Neutrophil (primary cell): ENCODE data around the gene SLC24A2.

Experiments used
- H3K27ac ChIP-seq: fragments of 200-600 bp; sonication (generic); 2 replicates; pipeline ENCODE4 v1.5.1; 2016; ENCODE audit warnings: mild to moderate bottlenecking, moderate library complexity
- H3K27me3 ChIP-seq: fragments of 200-600 bp; sonication (generic); 2 replicates; pipeline ENCODE4 v1.6.0; 2016; ENCODE audit warnings: mild to moderate bottlenecking
- H3K36me3 ChIP-seq: fragments of 200-600 bp; sonication (generic); 2 replicates; pipeline ENCODE4 v1.5.1; 2017
- H3K4me1 ChIP-seq, 2 experiments: fragments of 200-600 bp in 1 of 2; sonication (generic) in 1 of 2; 1 replicate in 1 of 2; 2 replicates in 1 of 2; pipeline versions ENCODE4 v1.5.1 to v1.6.1; 2013 to 2016; ENCODE audit warnings: low read depth in 1 of 2, low read length in 1 of 2, mild to moderate bottlenecking in 1 of 2, moderate library complexity in 1 of 2; ENCODE audit not compliant: control insufficient read depth in 1 of 2, insufficient read depth in 1 of 2
- H3K4me3 ChIP-seq, 2 experiments: fragments of 200-600 bp in 1 of 2; sonication (generic) in 1 of 2; 1 replicate in 1 of 2; 2 replicates in 1 of 2; pipeline ENCODE4 v1.5.1; 2013 to 2016; ENCODE audit warnings: low read depth in 1 of 2, low read length in 1 of 2, mild to moderate bottlenecking in 1 of 2, moderate library complexity in 1 of 2
- H3K9me3 ChIP-seq: fragments of 200-600 bp; sonication (generic); 2 replicates; pipeline ENCODE4 v1.5.1; 2016
- CTCF ChIP-seq: fragments of 200-600 bp; sonication (generic); IDR thresholded peaks from 2 replicates; pipeline ENCODE4 v1.5.1; 2016; ENCODE audit warnings: antibody characterized with exemption

The SLC24A2 gene

DNA sequence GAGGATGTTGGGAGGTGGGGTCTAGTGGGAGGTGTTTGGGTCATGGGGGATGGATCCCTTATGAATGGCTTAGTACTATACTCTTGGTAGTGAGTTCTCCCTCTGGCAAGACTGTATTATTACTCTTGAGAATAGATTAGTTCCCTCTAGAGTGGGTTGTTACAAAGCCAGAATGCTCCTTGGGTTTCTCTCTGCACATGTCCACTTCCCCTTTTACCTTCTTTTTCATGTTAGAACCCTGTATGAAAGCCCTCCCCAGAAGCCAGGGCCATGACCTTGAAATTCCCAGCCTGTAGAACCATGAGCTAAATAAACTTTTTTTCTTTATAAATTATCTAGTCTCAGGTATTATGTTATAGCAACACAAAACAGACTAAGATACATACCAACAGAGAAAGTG lies 31.1 kb downstream of the SLC24A2 start:
- Histone ChIP-seq H3K4me1 (no peaks in the 10 kb centered on the region), H3K36me3 (no peaks in the 10 kb centered on the region), H3K27me3 (no peaks in the 10 kb centered on the region), H3K4me3 (no peak overlapping the region), H3K27ac (no peak overlapping the region), H3K9me3 (no peaks in the 10 kb centered on the region)
- TF ChIP-seq CTCF = no peak

GRCh38 chr9:19754921-19755320 lies 33.9 kb downstream of the SLC24A2 start:
- H3K4me1 ChIP-seq = no peaks in the 10 kb centered on the region
- TF ChIP-seq CTCF = no peak
- no peaks in the 10 kb centered on the region for H3K9me3 ChIP-seq

GRCh38 chr9:19748278-19749126 lies 40.3 kb downstream of the SLC24A2 start:
- no peaks in the 10 kb centered on the region for H3K9me3 ChIP-seq
- no peak for TF ChIP-seq CTCF
- H3K4me1 ChIP-seq = no peaks in the 10 kb centered on the region
- no peak overlapping the region for H3K27ac ChIP-seq
- no peak overlapping the region for H3K4me3 ChIP-seq
- H3K27me3 ChIP-seq = no peaks in the 10 kb centered on the region
- no peaks in the 10 kb centered on the region for H3K36me3 ChIP-seq

More at GRCh38 chr9:19754921-19755320, 33.9 kb downstream of the SLC24A2 start:
- H3K36me3 ChIP-seq = no peaks in the 10 kb centered on the region
- no peaks in the 10 kb centered on the region for H3K27me3 ChIP-seq
- H3K4me3 ChIP-seq = no peak overlapping the region
- H3K27ac ChIP-seq = no peak overlapping the region

DNA sequence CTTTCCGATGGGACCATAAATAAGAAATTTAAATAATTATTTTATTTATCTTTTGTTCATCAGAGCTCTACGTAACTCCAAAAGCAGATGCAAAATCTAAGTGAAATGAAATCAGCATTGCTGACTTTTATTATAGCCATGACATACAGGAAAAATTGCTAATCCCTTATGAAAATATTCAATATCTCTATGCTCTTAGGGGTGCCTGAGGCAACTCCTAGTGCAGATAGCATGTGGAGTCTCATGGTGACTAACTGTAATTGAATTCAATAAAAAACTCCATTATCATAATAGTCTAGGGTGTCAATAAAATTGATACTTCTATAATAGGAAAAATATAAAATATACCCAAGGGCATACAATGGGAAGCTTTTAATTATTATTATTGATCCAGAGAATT lies 42.6 kb downstream of the SLC24A2 start:
- Histone ChIP-seq H3K4me3 (no peak overlapping the region), H3K4me1 (no peaks in the 10 kb centered on the region), H3K9me3 (no peaks in the 10 kb centered on the region), H3K27ac (no peak overlapping the region), H3K36me3 (no peaks in the 10 kb centered on the region), H3K27me3 (no peaks in the 10 kb centered on the region)
- TF ChIP-seq CTCF = no peak

GRCh38 chr9:19741178-19741577 lies 47.7 kb downstream of the SLC24A2 start:
- Histone ChIP-seq H3K4me1 (no peaks in the 10 kb centered on the region), H3K27ac (no peak overlapping the region), H3K36me3 (no peaks in the 10 kb centered on the region), H3K27me3 (no peaks in the 10 kb centered on the region), H3K9me3 (no peaks in the 10 kb centered on the region), H3K4me3 (no peak overlapping the region)
- TF ChIP-seq CTCF = no peak
